HEK293T (cell line): ENCODE results near the gene BPIFB6.

ENCODE experiments used
- CTCF ChIA-PET: fragments of 350-600 bp; formaldehyde crosslinking; extraction: SDS; loops from one replicate; lab custom pipeline; 2021; ENCODE audit warnings: antibody characterized with exemption, inconsistent platforms; lab: Yijun Ruan, JAX
- POLR2A ChIA-PET: fragments of 350-600 bp; formaldehyde crosslinking; extraction: SDS; loops from one replicate; lab custom pipeline; 2020; ENCODE audit warnings: antibody characterized with exemption, inconsistent platforms; lab: Yijun Ruan, JAX
- DNase-seq: peaks from one replicate; pipeline ENCODE4 v3.0.0; 2012; ENCODE audit warnings: mixed read lengths; ENCODE audit errors: extremely low spot score
- ARNT ChIP-seq: fragments of 450-650 bp; IDR thresholded peaks from 2 replicates; pipeline ENCODE4 v1.6.1; 2017; ENCODE audit warnings: mild to moderate bottlenecking
- BHLHE40 ChIP-seq: fragments of 450-650 bp; IDR thresholded peaks from 2 replicates; pipeline ENCODE4 v1.6.1; 2016; ENCODE audit warnings: mild to moderate bottlenecking, moderate library complexity, borderline replicate concordance
- CTBP1 ChIP-seq: fragments of 450-650 bp; IDR thresholded peaks from 2 replicates; pipeline ENCODE4 v1.6.1; 2016; ENCODE audit warnings: borderline replicate concordance
- ELF4 ChIP-seq: fragments of 450-650 bp; IDR thresholded peaks from 2 replicates; pipeline ENCODE4 v1.6.1; 2017; ENCODE audit warnings: antibody characterized with exemption
- FOXA1 ChIP-seq: fragments of 450-650 bp; IDR thresholded peaks from 2 replicates; pipeline ENCODE4 v1.6.1; 2016; ENCODE audit warnings: mild to moderate bottlenecking
- FOXK2 ChIP-seq: fragments of 450-650 bp; IDR thresholded peaks from 2 replicates; pipeline ENCODE4 v1.6.1; 2016; ENCODE audit warnings: mild to moderate bottlenecking
- FOXM1 ChIP-seq: fragments of 450-650 bp; IDR thresholded peaks from 2 replicates; pipeline ENCODE4 v1.6.1; 2017; ENCODE audit warnings: mild to moderate bottlenecking, borderline replicate concordance
- HDGF ChIP-seq: fragments of 450-650 bp; IDR thresholded peaks from 2 replicates; pipeline ENCODE4 v1.6.1; 2017; ENCODE audit warnings: antibody characterized with exemption, borderline replicate concordance
- L3MBTL2 ChIP-seq: fragments of 450-650 bp; conservative IDR thresholded peaks from 2 replicates; pipeline ENCODE4 v1.6.1; 2016; ENCODE audit warnings: mild to moderate bottlenecking
- LEF1 ChIP-seq: fragments of 450-650 bp; IDR thresholded peaks from 2 replicates; pipeline ENCODE4 v1.6.1; 2017; ENCODE audit warnings: mild to moderate bottlenecking, borderline replicate concordance
- NFRKB ChIP-seq: fragments of 450-650 bp; IDR thresholded peaks from 2 replicates; pipeline ENCODE4 v1.6.1; 2016; ENCODE audit warnings: mild to moderate bottlenecking, moderate library complexity
- PKNOX1 ChIP-seq: fragments of 450-650 bp; IDR thresholded peaks from 2 replicates; pipeline ENCODE4 v1.6.1; 2016
- SP1 ChIP-seq: fragments of 450-650 bp; IDR thresholded peaks from 2 replicates; pipeline ENCODE4 v1.6.1; 2017
- SUZ12 ChIP-seq: fragments of 450-650 bp; IDR thresholded peaks from 2 replicates; pipeline ENCODE4 v1.6.1; 2016; ENCODE audit warnings: mild to moderate bottlenecking
- TARDBP ChIP-seq: fragments of 450-650 bp; IDR thresholded peaks from 2 replicates; pipeline ENCODE4 v1.6.1; 2016
- ZNF384 ChIP-seq: fragments of 450-650 bp; IDR thresholded peaks from 2 replicates; pipeline ENCODE4 v1.6.1; 2016

BPIFB6 gene

GRCh38 chr20:33009214-33010132 lies 22.0 kb upstream of the BPIFB6 start:
- TF ChIP-seq PKNOX1 (no peak), SUZ12 (no peak), LEF1 (no peak), NFRKB (no peak), ZNF384 (no peak), HDGF (no peak), BHLHE40 (no peak), ELF4 (no peak), FOXA1 (no peak), FOXM1 (no peak), TARDBP (no peak), SP1 (no peak), CTBP1 (no peak), ARNT (no peak), L3MBTL2 (no peak), FOXK2 (no peak)
- ChIA-PET CTCF (no interaction called here), POLR2A (no interaction called here)
- DNase-seq = no peak

GRCh38 chr20:33010133-33010504 lies 21.3 kb upstream of the BPIFB6 start:
- no peak for DNase-seq
- TF ChIP-seq SP1 (no peak), ELF4 (no peak), FOXK2 (no peak), BHLHE40 (no peak), FOXM1 (no peak), PKNOX1 (no peak), HDGF (no peak), LEF1 (no peak), ARNT (no peak), L3MBTL2 (no peak), ZNF384 (no peak), FOXA1 (no peak), TARDBP (no peak), SUZ12 (no peak)
- ChIA-PET CTCF (no interaction called here), POLR2A (no interaction called here)

- CTCF ChIA-PET = no interaction called here
- DNase-seq = no peak
- POLR2A ChIA-PET = no interaction called here
- TF ChIP-seq ELF4 (no peak), LEF1 (no peak), FOXM1 (no peak), SP1 (no peak), PKNOX1 (no peak), L3MBTL2 (no peak), ZNF384 (no peak), FOXA1 (no peak), NFRKB (no peak), FOXK2 (no peak), TARDBP (no peak), CTBP1 (no peak), BHLHE40 (no peak), ARNT (no peak), HDGF (no peak), SUZ12 (no peak)
Measured at GRCh38 chr20:33010674-33011449, 20.6 kb upstream of the BPIFB6 start.

- ChIA-PET CTCF (interaction anchor here (0.6 kb wide), 1 partner anchor 39 kb away, joined by 3 read pairs; no protein-coding TSS in a partner anchor), POLR2A (no interaction called here)
- DNase-seq = no peak
- TF ChIP-seq FOXM1 = no peak
- TF ChIP-seq SP1 = no peak
- no peak for TF ChIP-seq FOXK2
- no peak for TF ChIP-seq L3MBTL2
- TF ChIP-seq TARDBP = no peak
- no peak for TF ChIP-seq LEF1
- no peak for TF ChIP-seq SUZ12
- no peak for TF ChIP-seq ZNF384
- TF ChIP-seq HDGF = no peak
- TF ChIP-seq CTBP1 = no peak
- TF ChIP-seq ELF4 = no peak
- no peak for TF ChIP-seq FOXA1
- no peak for TF ChIP-seq NFRKB
- no peak for TF ChIP-seq PKNOX1
Measured at GRCh38 chr20:33012327-33013189, 18.9 kb upstream of the BPIFB6 start.
